ENCODE measurements around the gene CCDC60.

DNA sequence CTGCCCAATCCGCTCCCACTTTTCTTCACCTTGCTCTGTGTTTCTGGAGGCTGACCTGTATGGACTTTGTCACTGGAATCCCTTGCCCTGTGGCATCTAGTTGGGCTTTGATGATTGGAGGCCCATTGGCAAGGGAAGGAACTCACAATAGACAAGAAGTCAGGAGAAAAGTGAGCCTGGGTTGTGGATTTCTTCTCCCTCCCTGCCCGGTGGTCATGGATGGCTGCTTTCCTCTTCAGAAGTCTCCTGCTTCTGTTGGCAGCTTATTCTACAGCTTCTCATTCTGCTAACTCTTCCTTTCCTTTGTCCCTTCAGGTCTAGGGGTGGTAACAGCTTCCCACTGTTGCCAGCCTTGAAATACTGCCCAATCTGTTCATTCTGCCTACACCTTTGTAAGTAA lies 13.9 kb upstream of the CCDC60 start:
- TF ChIP-seq, protein P1, sequence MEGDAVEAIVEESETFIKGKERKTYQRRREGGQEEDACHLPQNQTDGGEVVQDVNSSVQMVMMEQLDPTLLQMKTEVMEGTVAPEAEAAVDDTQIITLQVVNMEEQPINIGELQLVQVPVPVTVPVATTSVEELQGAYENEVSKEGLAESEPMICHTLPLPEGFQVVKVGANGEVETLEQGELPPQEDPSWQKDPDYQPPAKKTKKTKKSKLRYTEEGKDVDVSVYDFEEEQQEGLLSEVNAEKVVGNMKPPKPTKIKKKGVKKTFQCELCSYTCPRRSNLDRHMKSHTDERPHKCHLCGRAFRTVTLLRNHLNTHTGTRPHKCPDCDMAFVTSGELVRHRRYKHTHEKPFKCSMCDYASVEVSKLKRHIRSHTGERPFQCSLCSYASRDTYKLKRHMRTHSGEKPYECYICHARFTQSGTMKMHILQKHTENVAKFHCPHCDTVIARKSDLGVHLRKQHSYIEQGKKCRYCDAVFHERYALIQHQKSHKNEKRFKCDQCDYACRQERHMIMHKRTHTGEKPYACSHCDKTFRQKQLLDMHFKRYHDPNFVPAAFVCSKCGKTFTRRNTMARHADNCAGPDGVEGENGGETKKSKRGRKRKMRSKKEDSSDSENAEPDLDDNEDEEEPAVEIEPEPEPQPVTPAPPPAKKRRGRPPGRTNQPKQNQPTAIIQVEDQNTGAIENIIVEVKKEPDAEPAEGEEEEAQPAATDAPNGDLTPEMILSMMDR (IDR thresholded peaks at IDR 0.05), result no peak
- TF ChIP-seq POLR2A (IDR thresholded peaks at IDR 0.05), result no peak

Measured in lower leg skin (tissue), 3 donors.